ENCODE results near the gene SIRPB2.

GRCh38 chr20:1490643-1491195 is 501 bp downstream of the SIRPB2 start:
- no peak for TF ChIP-seq CTCF (IDR thresholded peaks at IDR 0.05)
- no peak for TF ChIP-seq POLR2A (IDR thresholded peaks at IDR 0.05)
